GM19328 (cell line): ENCODE measurements around the gene HOXC5.

Experiments
- ATAC-seq: cut with Tn5 transposase; IDR thresholded peaks from one replicate; pipeline ENCODE4 v1.9.1; 2021; ENCODE audit warnings: mild to moderate bottlenecking, moderate library complexity; ENCODE audit not compliant: unreplicated experiment

HOXC5 gene

DNA sequence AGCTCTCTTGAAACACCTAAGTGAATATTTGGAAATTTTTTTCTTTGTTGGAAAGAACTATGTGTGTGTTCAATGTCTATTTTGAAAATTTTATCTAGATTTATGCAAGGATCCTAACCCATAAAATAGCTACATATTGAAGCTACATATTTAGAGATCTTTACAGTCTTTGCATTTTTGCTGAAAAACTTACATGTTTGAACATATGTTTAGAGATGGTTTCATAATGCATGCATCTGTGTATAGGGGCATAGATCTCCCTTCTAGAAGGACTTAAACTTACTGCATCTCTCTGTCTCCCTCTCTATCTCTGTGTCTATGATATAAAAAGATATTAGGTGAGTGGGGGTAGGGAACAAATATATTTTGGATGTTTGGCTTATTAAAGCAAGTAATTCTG lies 12.6 kb downstream of the HOXC5 start:
- no peak for ATAC-seq

DNA sequence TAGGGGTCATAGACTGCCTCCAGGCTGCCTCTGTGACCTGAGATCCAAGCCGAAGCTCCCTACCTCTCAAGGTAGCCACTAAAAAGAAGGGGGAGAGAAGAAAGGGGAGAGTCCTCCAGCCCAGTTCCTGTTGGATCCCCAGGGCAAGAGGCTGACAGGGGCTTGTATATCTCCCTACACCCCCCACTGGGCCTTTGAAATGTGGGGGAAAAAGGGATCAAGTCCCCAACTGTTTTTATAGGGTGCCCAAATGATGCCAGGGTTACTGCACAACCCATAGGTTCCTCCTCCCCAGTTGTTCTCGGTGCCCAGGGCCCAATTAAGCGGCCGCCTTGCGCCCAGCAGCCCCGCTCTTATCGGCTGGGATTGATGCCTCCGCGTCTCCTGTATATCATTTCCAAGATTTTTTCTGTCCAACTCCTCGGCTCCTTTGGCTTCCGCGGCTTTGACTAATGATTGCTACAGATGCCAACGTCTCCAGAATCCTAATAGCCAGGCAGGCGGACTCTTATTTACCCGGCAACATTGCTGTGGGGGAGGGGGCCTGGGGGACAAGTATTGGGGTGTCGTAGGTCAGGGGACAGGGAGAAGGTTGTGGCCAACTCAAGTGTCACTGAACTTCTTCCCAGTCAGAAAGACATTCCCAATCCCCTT lies 13.1 kb downstream of the HOXC5 start:
- ATAC-seq: no peak

- ATAC-seq: no peak
Measured at GRCh38 chr12:54046809-54047159, 13.9 kb downstream of the HOXC5 start.

DNA sequence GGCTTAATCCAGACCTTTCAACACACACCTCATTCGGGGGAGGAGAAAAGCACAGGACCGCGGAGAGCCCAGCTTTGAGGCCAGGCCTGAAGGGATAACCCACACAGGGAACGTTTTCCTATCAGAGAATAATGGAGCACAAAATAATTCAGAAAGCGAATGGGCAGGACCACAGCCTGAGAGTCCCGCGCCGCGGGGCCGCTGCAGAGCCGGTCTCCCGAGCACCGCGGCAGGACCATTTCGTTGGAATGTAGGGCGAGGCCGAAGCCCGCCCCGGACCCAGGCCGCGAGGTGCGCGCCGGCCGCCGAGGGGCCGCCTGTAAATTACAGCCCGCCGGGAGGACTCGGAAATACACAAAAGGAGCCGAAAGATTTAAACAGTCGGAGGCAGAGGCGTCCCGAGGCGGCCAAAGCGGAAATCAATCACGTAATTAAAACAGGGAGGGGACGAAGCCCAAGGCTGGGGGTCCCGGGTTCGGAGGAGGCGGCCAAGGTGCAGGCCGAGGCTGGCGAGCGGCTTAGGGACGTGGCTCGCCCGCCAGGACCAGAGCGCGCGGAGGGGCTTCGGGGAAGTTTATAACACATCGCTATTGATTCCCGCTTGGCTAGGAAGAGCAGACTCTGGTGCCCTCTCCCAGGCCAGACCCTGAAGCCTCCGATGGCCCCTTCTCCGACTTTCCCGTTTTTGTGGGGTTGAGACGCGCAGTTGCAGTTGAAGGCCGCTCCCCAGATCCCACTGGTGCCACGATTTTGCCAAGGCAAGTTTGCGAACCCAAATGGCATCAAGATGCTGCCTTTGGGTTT lies 14.5 kb downstream of the HOXC5 start:
- no peak for ATAC-seq

- ATAC-seq: no peak
Measured at GRCh38 chr12:54047964-54048303, 15.1 kb downstream of the HOXC5 start.

GRCh38 chr12:54048406-54049093 lies 15.7 kb downstream of the HOXC5 start:
- no peak for ATAC-seq

DNA sequence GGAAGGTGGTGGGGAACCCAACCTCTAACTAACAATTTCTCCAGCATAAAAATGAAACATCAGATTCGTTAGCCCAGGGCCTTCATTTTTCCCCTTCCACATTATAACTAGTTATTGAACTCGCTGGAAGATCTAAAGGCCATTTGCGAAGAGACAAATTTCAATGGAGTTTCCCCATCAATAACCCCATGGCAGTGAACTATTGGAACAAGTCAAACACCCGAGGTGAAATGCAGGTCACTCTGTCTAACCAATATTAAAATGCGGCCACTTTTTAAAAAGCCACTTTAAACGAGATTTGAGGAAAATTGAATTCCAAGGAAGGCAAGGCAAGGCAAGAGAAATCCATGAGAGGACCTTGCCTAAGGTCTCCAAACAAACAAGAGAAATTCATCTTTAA lies 16.3 kb downstream of the HOXC5 start:
- no peak for ATAC-seq

DNA sequence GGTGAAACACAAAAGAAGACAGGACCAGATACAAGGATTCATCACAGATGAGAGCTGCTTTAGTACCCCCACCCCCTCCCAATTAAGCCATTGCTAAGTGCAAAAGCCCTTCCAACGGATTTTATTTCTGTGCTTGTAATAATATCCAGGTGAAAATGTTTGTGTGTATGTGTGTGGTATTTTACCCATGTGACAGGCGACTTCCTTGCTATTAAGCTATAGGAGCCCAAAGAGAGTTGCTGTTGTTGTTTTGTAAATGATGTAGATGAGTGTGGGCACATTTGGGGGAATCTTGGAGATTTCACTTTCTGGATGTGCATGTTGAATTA lies 17.6 kb downstream of the HOXC5 start:
- no peak for ATAC-seq

DNA sequence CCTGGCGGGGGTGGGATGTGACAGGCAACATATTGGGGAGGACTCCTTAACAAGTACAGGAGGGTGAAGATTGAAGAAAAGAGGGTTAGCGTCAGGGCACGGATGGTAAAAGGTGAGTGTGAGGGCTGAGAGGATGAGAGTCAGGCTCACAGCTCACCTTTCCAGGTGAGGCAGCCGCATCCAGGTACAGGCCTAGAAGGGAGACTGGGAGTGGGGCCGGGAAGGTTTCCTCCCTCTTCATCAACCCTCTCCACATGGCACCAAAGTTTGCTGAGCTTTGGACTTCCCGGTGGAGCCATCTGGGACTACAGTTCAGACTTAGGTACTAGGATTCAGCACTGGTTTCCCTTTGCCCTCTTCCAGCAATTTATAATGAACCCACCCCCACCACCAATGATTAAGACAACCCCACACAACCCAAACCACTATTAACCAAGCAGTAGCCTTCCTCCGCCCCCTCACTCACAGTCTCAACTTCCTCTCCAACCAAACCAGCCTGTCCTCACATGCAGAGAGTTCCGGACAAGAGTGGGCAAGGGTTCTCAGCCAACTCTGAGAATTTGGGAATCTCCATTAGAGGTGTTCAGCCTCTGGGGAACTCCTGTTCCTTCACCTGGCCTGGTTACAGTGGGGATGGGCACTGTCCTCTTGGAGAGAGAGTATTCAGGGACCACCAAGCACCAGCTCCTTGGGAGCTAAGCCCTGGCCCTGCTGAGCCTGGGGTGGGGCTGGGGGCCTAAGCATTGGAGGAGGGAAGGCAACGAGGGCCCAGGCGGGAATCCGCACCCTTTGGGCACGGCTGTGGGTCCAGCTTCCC lies 18.4 kb downstream of the HOXC5 start:
- ATAC-seq: no peak

DNA sequence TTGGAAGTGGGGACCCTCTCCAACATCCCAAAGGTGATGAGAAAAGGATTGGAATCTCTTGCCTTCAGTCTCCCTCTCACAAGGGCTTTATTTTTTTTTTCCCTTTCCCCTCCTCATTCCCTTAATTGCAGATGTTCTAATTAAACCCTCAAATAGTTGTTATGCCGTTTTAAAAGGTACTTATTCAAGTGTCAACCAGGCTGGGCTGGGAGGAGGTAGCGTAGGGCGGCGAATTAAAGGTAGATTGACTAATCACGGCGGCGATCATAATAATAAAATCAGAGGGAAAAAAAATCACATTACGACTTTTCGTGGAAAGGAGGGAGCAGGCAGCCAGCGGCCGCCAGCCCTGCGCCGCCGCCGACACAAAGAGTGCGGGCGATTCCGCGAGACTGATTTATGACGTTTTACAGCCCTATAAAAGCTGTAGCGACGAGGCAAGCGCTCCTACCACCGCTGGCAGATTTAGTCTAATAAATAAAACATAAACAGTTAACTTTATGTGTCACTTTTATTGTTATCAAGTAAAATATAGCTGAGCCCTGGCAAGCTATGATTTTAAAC lies 19.1 kb downstream of the HOXC5 start:
- ATAC-seq: no peak

GRCh38 chr12:54052438-54053002 lies 19.7 kb downstream of the HOXC5 start:
- no peak for ATAC-seq

DNA sequence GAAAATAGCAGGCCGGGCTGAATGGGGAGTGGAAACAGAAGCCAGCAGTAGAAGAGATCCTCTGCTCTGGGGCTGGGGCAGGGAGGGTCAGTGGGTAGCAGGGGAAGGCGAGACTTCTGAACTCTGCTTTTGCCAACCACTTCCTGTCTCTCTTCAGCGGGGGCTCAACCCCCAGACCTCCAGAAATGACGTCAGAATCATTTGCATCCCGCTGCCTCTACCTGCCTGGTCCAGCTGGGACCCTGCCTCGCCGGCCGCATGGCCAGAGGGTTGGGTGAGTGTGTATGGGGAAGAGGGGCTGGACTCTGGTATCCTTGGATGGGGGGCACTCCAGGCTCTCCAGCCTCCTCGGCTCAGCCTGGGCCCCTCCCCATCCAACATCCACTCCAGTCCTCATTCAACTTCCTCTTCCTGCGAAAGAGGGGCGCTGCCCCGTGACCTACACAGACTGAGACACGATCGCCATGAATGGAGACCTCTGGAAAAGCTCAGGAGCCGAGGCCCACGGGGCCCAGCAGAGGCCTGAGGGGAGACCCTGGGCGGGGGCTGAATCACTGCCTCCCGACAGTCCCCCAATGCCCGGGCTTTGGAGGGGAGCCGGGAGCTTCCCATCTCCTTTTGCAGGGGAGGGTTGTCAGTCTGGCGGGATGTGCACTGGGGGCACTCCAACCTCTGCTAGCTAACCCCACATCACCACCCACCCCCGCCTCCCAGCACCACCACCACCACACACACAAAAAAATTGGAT lies 20.3 kb downstream of the HOXC5 start:
- ATAC-seq: peak; percentile 59

DNA sequence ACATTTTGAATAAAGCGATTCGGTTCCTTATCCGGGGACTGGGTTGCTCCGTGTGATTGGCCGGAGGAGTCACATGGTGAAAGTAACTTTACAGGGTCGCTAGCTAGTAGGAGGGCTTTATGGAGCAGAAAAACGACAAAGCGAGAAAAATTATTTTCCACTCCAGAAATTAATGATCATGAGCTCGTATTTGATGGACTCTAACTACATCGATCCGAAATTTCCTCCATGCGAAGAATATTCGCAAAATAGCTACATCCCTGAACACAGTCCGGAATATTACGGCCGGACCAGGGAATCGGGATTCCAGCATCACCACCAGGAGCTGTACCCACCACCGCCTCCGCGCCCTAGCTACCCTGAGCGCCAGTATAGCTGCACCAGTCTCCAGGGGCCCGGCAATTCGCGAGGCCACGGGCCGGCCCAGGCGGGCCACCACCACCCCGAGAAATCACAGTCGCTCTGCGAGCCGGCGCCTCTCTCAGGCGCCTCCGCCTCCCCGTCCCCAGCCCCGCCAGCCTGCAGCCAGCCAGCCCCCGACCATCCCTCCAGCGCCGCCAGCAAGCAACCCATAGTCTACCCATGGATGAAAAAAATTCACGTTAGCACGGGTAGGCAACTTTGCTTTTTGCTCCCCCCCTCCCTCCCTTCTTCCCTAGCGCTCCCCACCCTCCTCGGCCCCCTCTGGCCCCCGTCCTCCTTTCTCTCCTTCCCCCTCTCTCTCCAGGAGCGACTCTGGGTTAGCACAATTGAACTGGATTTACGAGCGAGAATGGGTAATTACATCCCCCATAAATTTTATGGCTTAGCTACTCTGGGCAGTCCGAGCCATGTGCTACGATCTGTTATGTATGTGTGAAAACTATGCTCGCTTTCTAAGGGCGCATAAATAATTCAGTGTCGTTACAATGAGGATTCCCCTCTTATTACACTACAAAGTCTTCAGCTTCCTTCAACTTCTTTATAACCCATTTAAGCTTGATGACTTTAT lies 21.2 kb downstream of the HOXC5 start, which contains the start of gene HOXC4:
TSS of gene HOXC4 (plus strand) at position 85 of the 991 bp plus-strand sequence. CDS start at position 173, 88 bp downstream.
- peak; percentile 41 for ATAC-seq

DNA sequence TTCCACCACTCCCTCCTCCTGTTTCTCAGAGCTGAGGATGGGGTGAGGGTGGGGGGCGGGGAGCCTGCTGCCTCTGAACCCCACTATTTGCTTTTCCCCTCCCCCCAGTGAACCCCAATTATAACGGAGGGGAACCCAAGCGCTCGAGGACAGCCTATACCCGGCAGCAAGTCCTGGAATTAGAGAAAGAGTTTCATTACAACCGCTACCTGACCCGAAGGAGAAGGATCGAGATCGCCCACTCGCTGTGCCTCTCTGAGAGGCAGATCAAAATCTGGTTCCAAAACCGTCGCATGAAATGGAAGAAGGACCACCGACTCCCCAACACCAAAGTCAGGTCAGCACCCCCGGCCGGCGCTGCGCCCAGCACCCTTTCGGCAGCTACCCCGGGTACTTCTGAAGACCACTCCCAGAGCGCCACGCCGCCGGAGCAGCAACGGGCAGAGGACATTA lies 21.9 kb downstream of the HOXC5 start:
- ATAC-seq: no peak

DNA sequence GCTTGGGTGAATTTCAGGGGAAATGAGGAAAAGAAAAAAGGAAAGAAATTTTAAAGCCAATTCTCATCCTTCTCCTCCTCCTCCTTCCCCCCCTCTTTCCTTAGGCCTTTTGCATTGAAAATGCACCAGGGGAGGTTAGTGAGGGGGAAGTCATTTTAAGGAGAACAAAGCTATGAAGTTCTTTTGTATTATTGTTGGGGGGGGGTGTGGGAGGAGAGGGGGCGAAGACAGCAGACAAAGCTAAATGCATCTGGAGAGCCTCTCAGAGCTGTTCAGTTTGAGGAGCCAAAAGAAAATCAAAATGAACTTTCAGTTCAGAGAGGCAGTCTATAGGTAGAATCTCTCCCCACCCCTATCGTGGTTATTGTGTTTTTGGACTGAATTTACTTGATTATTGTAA lies 22.7 kb downstream of the HOXC5 start:
- ATAC-seq: no peak

DNA sequence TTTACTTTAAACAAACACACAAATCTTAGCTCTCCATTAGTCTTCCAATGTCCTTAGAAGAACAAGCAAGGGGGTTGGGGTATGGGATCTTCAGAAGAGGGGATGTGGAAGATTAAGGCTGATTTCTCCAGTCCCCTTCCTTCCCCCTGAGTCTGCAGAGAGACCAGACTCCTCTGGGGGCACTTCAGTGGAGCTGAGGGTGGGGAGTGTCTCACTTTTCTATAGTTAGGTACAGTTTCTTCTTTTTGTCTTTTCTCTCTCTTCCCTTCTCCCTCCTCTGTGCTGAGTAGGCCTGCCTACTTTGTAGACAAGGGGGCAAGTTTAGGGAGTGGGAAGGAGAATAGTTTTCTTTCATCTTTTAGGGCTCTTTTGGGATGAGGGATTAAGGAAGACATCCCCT lies 23.3 kb downstream of the HOXC5 start:
- no peak for ATAC-seq

DNA sequence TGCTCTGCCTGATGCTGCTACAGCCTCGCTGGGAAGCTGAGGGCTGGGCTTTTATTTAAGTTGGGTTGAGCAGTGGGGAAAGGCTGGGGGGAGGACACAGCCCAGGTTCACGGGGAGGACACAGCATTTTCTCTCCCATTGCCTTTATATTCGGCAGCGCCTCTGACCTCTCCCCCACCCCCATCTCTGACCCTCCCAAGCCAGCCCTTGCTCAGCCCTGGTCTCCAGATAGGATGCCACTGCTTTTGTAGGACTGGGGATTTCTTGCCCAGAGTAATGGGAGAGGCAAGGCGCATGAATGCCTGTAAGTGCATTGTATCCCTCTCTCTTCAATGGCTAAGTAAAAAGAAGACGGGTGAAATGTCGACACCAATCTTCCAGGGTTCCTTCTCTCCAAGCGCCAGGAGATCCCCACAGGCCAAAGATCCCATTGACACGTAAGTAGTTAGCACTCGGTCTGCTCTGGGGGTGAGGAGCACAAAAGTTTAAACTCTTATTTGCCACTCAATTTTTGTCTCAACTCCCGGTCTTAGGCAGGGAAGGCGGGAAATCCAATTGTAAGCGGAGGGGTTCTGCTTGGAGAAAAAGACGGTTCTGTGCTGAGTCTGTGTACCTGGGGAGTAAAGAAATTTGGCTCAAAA lies 25.4 kb downstream of the HOXC5 start:
- no peak for ATAC-seq

GRCh38 chr12:54059668-54060067 lies 26.8 kb downstream of the HOXC5 start:
- no peak for ATAC-seq
